GM12873 (cell line): ENCODE data around the gene ADGRA3.

ENCODE experiments used
- CTCF ChIP-seq: IDR thresholded peaks from 2 replicates; pipeline ENCODE4 v1.5.1; 2012; ENCODE audit warnings: low read depth, mild to moderate bottlenecking, moderate library complexity, low read length, control low read depth; ENCODE audit not compliant: insufficient read depth; ENCODE audit errors: missing control alignments

Gene ADGRA3

GRCh38 chr4:22488106-22488505 lies 27.8 kb downstream of the ADGRA3 start:
- no peak for TF ChIP-seq CTCF

- no peak for TF ChIP-seq CTCF
Observed at GRCh38 chr4:22487328-22487727, 28.5 kb downstream of the ADGRA3 start.

- TF ChIP-seq CTCF, result no peak
Observed at GRCh38 chr4:22486276-22486675, 29.6 kb downstream of the ADGRA3 start.

- TF ChIP-seq CTCF, result no peak
Observed at GRCh38 chr4:22485737-22486136, 30.1 kb downstream of the ADGRA3 start.

GRCh38 chr4:22483551-22483981 lies 32.3 kb downstream of the ADGRA3 start:
- TF ChIP-seq CTCF, result no peak

GRCh38 chr4:22482250-22483127 lies 33.4 kb downstream of the ADGRA3 start:
- no peak for TF ChIP-seq CTCF

GRCh38 chr4:22480675-22481327 lies 35.1 kb downstream of the ADGRA3 start:
- no peak for TF ChIP-seq CTCF
